ENCODE data around the gene PCSK2.

DNA sequence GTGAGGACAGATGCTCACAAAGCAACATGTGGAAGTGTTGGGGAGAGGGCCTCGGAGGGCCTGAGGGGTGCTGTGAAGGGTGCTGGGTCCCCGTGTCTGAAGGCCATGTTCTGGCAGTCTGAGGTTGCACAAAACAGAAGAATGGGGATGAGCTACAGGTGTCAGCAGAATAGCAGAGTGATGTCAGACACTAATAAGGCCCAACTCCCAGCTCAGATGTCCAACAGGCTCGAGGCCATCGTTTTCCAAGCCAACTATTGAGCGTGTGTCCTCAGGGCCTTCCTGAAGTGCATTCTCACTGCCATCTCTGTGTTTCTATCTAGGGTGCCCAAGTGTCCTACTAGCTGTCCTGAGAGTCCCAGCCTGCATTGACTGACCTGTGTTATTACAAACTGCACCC is 296.5 kb downstream of the PCSK2 start:
- TF ChIP-seq CTCF (conservative IDR thresholded peaks at IDR 0.05; ENCODE audit: low read length) = no peak
- no peak for TF ChIP-seq EZH2phosphoT487 (IDR thresholded peaks at IDR 0.05; ENCODE audit: borderline replicate concordance, low read depth, low read length)
